HUDEP-2 (cell line): ENCODE data around the gene SLC25A3.
"Not testable (repeated sequence)": the region's sequence is repeated elsewhere in the genome, so short reads cannot be mapped to it uniquely, and the experiment has no call there.

Source experiments
- DNase-seq, 76 experiments: peaks; one replicate each; lab custom pipeline; 2025; ENCODE audit not compliant: unreplicated experiment in 76 of 76; lab: John Stamatoyannopoulos, UW

Gene SLC25A3

GRCh38 chr12:98594050-98594835 lies 757 bp downstream of the SLC25A3 start:
- peak in 18 of 76 experiments; percentile 5 to 36 (median 21) for DNase-seq

GRCh38 chr12:98595243-98595988 lies 1.9 kb downstream of the SLC25A3 start:
- DNase-seq = no peak

- DNase-seq = not testable (repeated sequence)
These were observed 3.8 kb downstream of the SLC25A3 start for GRCh38 chr12:98597313-98597712.

- DNase-seq = no peak
These were observed 8.4 kb downstream of the SLC25A3 start for GRCh38 chr12:98601924-98602323.

- no peak for DNase-seq
These were observed 13.0 kb downstream of the SLC25A3 start for GRCh38 chr12:98606359-98606988.

GRCh38 chr12:98610596-98610995 lies 17.1 kb downstream of the SLC25A3 start:
- DNase-seq = no peak

- DNase-seq = no peak
These were observed 19.3 kb downstream of the SLC25A3 start for GRCh38 chr12:98612696-98613334.

- DNase-seq = no peak
These were observed 25.5 kb downstream of the SLC25A3 start for GRCh38 chr12:98618952-98619351.

- no peak for DNase-seq
These were observed 42.3 kb downstream of the SLC25A3 start for GRCh38 chr12:98635657-98636323.

- DNase-seq = no peak
These were observed 43.6 kb downstream of the SLC25A3 start for GRCh38 chr12:98637068-98637467.

GRCh38 chr12:98638009-98638408 lies 44.5 kb downstream of the SLC25A3 start:
- DNase-seq = no peak

GRCh38 chr12:98639491-98639890 lies 46.0 kb downstream of the SLC25A3 start:
- no peak for DNase-seq

- not testable (repeated sequence) for DNase-seq
These were observed 49.3 kb downstream of the SLC25A3 start for GRCh38 chr12:98642801-98643200.

- DNase-seq = peak in 11 of 76 experiments; percentile 26 to 60 (median 41)
These were observed 50.9 kb downstream of the SLC25A3 start for GRCh38 chr12:98644433-98644711.

GRCh38 chr12:98644712-98645571 lies 51.5 kb downstream of the SLC25A3 start, which contains the start of the genes APAF1 and IKBIP:
Gene APAF1, plus strand, starts transcription at chr12:98645290. Its CDS starts 3,070 bp downstream, at chr12:98648360.
Gene IKBIP, minus strand, starts transcription at chr12:98644788. Its CDS starts 87 bp downstream, at chr12:98644701.
- peak; percentile 5 to 98 (median 93) for DNase-seq

GRCh38 chr12:98645572-98646067 lies 52.1 kb downstream of the SLC25A3 start:
- peak in 11 of 76 experiments; percentile 1 to 41 (median 11) for DNase-seq

GRCh38 chr12:98646294-98647090 lies 53.0 kb downstream of the SLC25A3 start:
- peak in 11 of 76 experiments; percentile 1 to 34 (median 17) for DNase-seq

- no peak for DNase-seq
These were observed 57.8 kb downstream of the SLC25A3 start for GRCh38 chr12:98651328-98651727.
